WTC11 (cell line): ENCODE data around the gene DCAF11. TPM values are rescaled to one million over a fixed set of nuclear protein-coding genes. Genes with fewer than 3 reads are reported as not detected.

Experiments used
- ATAC-seq: fragments of 200-7000 bp; cut with Tn5 transposase; 2 replicates; pipeline ENCODE4 v1.10.0; 2021; ENCODE audit warnings: mild to moderate bottlenecking, moderate library complexity
- CTCF ChIA-PET: fragments of 300-600 bp; sonication (Branson Sonifier 250); formaldehyde crosslinking; loops from one replicate; lab custom pipeline; 2021; ENCODE audit warnings: antibody characterized with exemption; lab: Charles Lee
- POLR2A ChIA-PET: fragments of 350-600 bp; sonication (Branson Sonifier 250); formaldehyde crosslinking; loops from one replicate; lab custom pipeline; 2021; ENCODE audit warnings: antibody characterized with exemption; lab: Charles Lee
- DNase-seq: peaks from one replicate; pipeline ENCODE4 v3.0.0; 2021; ENCODE audit warnings: low spot score
- H3K27ac Mint-ChIP-seq: 2 replicates; pipeline ENCODE4 v1.8.0; 2021; ENCODE audit warnings: mixed read lengths
- H3K27me3 Mint-ChIP-seq: 2 replicates; pipeline ENCODE4 v1.8.0; 2021; ENCODE audit warnings: low read depth, mild to moderate bottlenecking, moderate library complexity, mixed read lengths
- H3K36me3 Mint-ChIP-seq: 2 replicates; pipeline ENCODE4 v1.8.0; 2021; ENCODE audit warnings: mixed read lengths
- H3K4me1 Mint-ChIP-seq: 2 replicates; pipeline ENCODE4 v1.8.0; 2022; ENCODE audit warnings: mixed read lengths
- H3K4me3 Mint-ChIP-seq: 2 replicates; pipeline ENCODE4 v1.8.0; 2021; ENCODE audit warnings: mild to moderate bottlenecking, moderate library complexity, mixed read lengths
- H3K9me3 Mint-ChIP-seq: 2 replicates; pipeline ENCODE4 v1.8.0; 2021; ENCODE audit warnings: mixed read lengths
- ATF1 ChIP-seq: sonication (generic); formaldehyde crosslinking; IDR thresholded peaks from 2 replicates; pipeline ENCODE4 v1.8.1; 2023; ENCODE audit warnings: mild to moderate bottlenecking, moderate library complexity, missing genetic modification reagents
- CREM ChIP-seq: sonication (generic); formaldehyde crosslinking; IDR thresholded peaks from 2 replicates; pipeline ENCODE4 v1.8.1; 2022; ENCODE audit warnings: mild to moderate bottlenecking, missing genetic modification reagents, moderate library complexity
- EMX1 ChIP-seq: fragments of 250-450 bp; sonication (Bioruptor Pico); IDR thresholded peaks from 2 replicates; pipeline ENCODE4 v1.8.0; 2021; ENCODE audit warnings: mild to moderate bottlenecking
- FOXK1 ChIP-seq: sonication (generic); formaldehyde crosslinking; IDR thresholded peaks from 2 replicates; pipeline ENCODE4 v1.8.0; 2022; ENCODE audit warnings: mild to moderate bottlenecking, moderate library complexity, missing genetic modification reagents
- FOXP1 ChIP-seq: sonication (generic); formaldehyde crosslinking; IDR thresholded peaks from 2 replicates; pipeline ENCODE4 v1.8.0; 2022; ENCODE audit warnings: missing genetic modification reagents, mild to moderate bottlenecking, moderate library complexity, borderline replicate concordance
- HMGXB4 ChIP-seq: sonication (generic); formaldehyde crosslinking; IDR thresholded peaks from 2 replicates; pipeline ENCODE4 v1.8.1; 2023; ENCODE audit warnings: mild to moderate bottlenecking, moderate library complexity, missing genetic modification reagents
- RELA ChIP-seq: sonication (generic); formaldehyde crosslinking; IDR thresholded peaks from 2 replicates; pipeline ENCODE4 v1.8.1; 2022; ENCODE audit warnings: missing genetic modification reagents, mild to moderate bottlenecking, borderline replicate concordance
- TCF7 ChIP-seq: sonication (generic); formaldehyde crosslinking; IDR thresholded peaks from 2 replicates; pipeline ENCODE4 v1.8.0; 2022; ENCODE audit warnings: mild to moderate bottlenecking, low read depth, missing genetic modification reagents, moderate library complexity
- USF1 ChIP-seq: sonication (generic); formaldehyde crosslinking; IDR thresholded peaks from 2 replicates; pipeline ENCODE4 v1.8.0; 2022; ENCODE audit warnings: mild to moderate bottlenecking, missing genetic modification reagents
- USF2 ChIP-seq: sonication (generic); formaldehyde crosslinking; IDR thresholded peaks from 2 replicates; pipeline ENCODE4 v1.8.1; 2023; ENCODE audit warnings: mild to moderate bottlenecking, missing genetic modification reagents, moderate library complexity
- ZBTB21 ChIP-seq: sonication (generic); formaldehyde crosslinking; IDR thresholded peaks from 2 replicates; pipeline ENCODE4 v1.8.1; 2023; ENCODE audit warnings: mild to moderate bottlenecking, missing genetic modification reagents, borderline replicate concordance
- ZNF232 ChIP-seq: sonication (generic); formaldehyde crosslinking; IDR thresholded peaks from 2 replicates; pipeline ENCODE4 v1.8.0; 2022; ENCODE audit warnings: mild to moderate bottlenecking, missing genetic modification reagents
- ZNF396 ChIP-seq: fragments of 250-450 bp; sonication (Bioruptor Pico); IDR thresholded peaks from 2 replicates; pipeline ENCODE4 v1.8.0; 2021; ENCODE audit warnings: mild to moderate bottlenecking, moderate library complexity, borderline replicate concordance
- total RNA-seq: library from RNA; stranded (reverse); gene quantifications from 3 replicates; pipeline ENCODE4 v1.2.3, GENCODE V29; 2021
- TF ChIP-seq, protein P1 (sequence below): fragments of 250-450 bp; sonication (Bioruptor Pico); IDR thresholded peaks from 2 replicates; pipeline ENCODE4 v1.9.0; 2021; ENCODE audit warnings: mild to moderate bottlenecking, borderline replicate concordance
- TF ChIP-seq, protein P2 (sequence below): fragments of 250-450 bp; sonication (Bioruptor Pico); IDR thresholded peaks from 2 replicates; pipeline ENCODE4 v2.1.2; 2022; ENCODE audit warnings: mild to moderate bottlenecking, moderate library complexity
- TF ChIP-seq, protein P3 (sequence below): fragments of 250-450 bp; sonication (Bioruptor Pico); conservative IDR thresholded peaks from 2 replicates; pipeline ENCODE4 v1.9.0; 2021; ENCODE audit warnings: mild to moderate bottlenecking

DCAF11 gene
- total RNA-seq, 1 experiment from 2014 or later = 73.6 TPM

- TF ChIP-seq, protein P1, sequence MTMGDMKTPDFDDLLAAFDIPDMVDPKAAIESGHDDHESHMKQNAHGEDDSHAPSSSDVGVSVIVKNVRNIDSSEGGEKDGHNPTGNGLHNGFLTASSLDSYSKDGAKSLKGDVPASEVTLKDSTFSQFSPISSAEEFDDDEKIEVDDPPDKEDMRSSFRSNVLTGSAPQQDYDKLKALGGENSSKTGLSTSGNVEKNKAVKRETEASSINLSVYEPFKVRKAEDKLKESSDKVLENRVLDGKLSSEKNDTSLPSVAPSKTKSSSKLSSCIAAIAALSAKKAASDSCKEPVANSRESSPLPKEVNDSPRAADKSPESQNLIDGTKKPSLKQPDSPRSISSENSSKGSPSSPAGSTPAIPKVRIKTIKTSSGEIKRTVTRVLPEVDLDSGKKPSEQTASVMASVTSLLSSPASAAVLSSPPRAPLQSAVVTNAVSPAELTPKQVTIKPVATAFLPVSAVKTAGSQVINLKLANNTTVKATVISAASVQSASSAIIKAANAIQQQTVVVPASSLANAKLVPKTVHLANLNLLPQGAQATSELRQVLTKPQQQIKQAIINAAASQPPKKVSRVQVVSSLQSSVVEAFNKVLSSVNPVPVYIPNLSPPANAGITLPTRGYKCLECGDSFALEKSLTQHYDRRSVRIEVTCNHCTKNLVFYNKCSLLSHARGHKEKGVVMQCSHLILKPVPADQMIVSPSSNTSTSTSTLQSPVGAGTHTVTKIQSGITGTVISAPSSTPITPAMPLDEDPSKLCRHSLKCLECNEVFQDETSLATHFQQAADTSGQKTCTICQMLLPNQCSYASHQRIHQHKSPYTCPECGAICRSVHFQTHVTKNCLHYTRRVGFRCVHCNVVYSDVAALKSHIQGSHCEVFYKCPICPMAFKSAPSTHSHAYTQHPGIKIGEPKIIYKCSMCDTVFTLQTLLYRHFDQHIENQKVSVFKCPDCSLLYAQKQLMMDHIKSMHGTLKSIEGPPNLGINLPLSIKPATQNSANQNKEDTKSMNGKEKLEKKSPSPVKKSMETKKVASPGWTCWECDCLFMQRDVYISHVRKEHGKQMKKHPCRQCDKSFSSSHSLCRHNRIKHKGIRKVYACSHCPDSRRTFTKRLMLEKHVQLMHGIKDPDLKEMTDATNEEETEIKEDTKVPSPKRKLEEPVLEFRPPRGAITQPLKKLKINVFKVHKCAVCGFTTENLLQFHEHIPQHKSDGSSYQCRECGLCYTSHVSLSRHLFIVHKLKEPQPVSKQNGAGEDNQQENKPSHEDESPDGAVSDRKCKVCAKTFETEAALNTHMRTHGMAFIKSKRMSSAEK (CRISPR knock-in tag) = 0 out of 2 replicates have a peak, but pooled peaks have one; percentile 56
- TF ChIP-seq ZNF396 (CRISPR knock-in tag) = no peak
- TF ChIP-seq, protein P2, sequence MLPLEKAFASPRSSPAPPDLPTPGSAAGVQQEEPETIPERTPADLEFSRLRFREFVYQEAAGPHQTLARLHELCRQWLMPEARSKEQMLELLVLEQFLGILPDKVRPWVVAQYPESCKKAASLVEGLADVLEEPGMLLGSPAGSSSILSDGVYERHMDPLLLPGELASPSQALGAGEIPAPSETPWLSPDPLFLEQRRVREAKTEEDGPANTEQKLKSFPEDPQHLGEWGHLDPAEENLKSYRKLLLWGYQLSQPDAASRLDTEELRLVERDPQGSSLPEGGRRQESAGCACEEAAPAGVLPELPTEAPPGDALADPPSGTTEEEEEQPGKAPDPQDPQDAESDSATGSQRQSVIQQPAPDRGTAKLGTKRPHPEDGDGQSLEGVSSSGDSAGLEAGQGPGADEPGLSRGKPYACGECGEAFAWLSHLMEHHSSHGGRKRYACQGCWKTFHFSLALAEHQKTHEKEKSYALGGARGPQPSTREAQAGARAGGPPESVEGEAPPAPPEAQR (CRISPR knock-in tag) = no peak
Observed at GRCh38 chr14:24093901-24094840, 20.4 kb upstream of the DCAF11 start, which contains the start of gene PCK2 (continued).

DNA sequence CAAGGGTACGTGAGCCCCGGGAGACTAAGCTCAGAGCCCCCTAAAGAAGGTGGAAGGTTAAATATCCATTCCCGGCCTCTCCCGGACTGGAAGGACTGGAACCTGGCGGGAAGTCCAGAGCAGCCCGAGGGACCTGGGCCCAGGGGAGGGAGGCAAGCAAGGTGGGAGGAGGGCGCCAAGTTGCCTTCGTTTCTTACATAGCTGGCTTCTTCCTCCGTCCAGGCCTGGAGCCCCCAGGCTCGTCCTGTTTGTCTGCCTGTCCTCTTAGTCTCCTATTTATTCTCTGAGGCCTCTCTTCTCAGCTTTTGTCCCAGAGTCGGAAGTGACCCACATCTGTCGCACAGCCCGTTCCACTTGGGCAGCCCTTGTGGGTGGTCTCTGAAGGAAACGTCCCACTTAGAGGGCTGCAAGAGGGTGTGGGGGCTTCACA lies 19.7 kb upstream of the DCAF11 start:
- H3K36me3 Mint-ChIP-seq = peaks cover 16% of the 10 kb centered on the region
- H3K9me3 Mint-ChIP-seq = no peaks in the 10 kb centered on the region
- ATAC-seq = no peak
- POLR2A ChIA-PET = interaction anchor here (0.6 to 6.5 kb wide), 12 partner anchors 9 to 119 kb away, joined by 3 to 67 read pairs (median 13); partner anchors contain the start of genes CARMIL3, CHMP4A, DCAF11 and EMC9
- DNase-seq = no peak
- peaks cover 27% of the 10 kb centered on the region for H3K4me1 Mint-ChIP-seq
- TF ChIP-seq EMX1 (CRISPR knock-in tag) = 0 out of 2 replicates have a peak, but pooled peaks have one; percentile 9
- TF ChIP-seq, protein P3, sequence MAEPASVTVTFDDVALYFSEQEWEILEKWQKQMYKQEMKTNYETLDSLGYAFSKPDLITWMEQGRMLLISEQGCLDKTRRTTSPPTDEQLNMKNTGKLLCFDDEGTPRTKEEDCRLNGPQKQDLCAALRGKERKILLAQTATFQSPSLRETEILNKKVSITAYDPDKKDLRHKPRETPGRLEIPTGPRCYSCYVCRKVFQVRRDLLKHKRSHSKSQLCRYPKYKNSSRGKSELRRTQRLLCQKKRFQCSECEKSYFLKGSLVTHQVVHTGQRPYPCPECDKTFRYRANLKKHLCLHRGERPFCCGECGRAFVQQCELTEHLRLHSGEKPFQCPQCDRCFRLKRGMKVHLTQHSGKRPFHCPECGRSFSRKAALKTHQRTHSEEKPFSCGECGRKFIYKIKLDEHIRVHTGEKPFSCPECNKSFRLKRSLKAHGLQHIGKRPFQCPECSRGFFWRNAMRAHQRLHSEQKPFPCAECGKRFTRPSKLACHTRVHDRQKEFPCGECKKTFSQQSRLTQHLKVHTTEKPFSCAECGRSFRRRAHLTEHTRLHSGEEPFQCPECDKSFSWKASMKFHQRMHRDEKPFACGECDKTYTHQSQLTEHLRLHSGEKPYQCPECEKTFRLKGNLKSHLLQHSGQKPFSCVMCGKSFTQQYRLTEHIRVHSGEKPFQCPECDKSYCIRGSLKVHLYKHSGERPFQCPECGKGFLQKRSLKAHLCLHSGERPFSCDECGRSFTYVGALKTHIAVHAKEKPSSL (CRISPR knock-in tag) = no peak
- H3K27me3 Mint-ChIP-seq = peaks cover 10% of the 10 kb centered on the region
- CTCF ChIA-PET = interaction anchor here (0.9 to 11.7 kb wide), 12 partner anchors 14 to 613 kb away, joined by 3 to 320 read pairs (median 6); partner anchors contain the start of genes CARMIL3, DCAF11, NRL and PSME1
- H3K4me3 Mint-ChIP-seq = peak overlapping the region; percentile 98
- H3K27ac Mint-ChIP-seq = peak overlapping the region; percentile 97

GRCh38 chr14:24095271-24096068 lies 19.1 kb upstream of the DCAF11 start:
- Mint-ChIP-seq H3K36me3 (peaks cover 22% of the 10 kb centered on the region), H3K4me3 (peak overlapping the region; percentile 98), H3K27ac (peak overlapping the region; percentile 97), H3K27me3 (peaks cover 10% of the 10 kb centered on the region), H3K9me3 (no peaks in the 10 kb centered on the region), H3K4me1 (peaks cover 25% of the 10 kb centered on the region)
- ATAC-seq (peak; percentile 12), DNase-seq (peak; percentile 71)
- POLR2A ChIA-PET = interaction anchor here (0.7 to 6.5 kb wide), 10 partner anchors 9 to 65 kb away, joined by 3 to 67 read pairs (median 18); partner anchors contain the start of genes CARMIL3, DCAF11, EMC9 and IRF9
- CTCF ChIA-PET = interaction anchor here (0.7 to 11.7 kb wide), 9 partner anchors 14 to 487 kb away, joined by 3 to 320 read pairs (median 15); partner anchors contain the start of genes CARMIL3, DCAF11, NRL and TINF2
- TF ChIP-seq FOXK1 (CRISPR knock-in tag) (peak; percentile 43; the same call in 1 of the 2 replicates), FOXP1 (CRISPR knock-in tag) (peak; percentile 57; the same call in 1 of the 2 replicates), USF2 (peak; percentile 93), EMX1 (CRISPR knock-in tag) (peak; percentile 83; the same call in 1 of the 2 replicates), TCF7 (CRISPR knock-in tag) (no peak), ATF1 (no peak), CREM (CRISPR knock-in tag) (no peak), USF1 (CRISPR knock-in tag) (peak; percentile 94), RELA (no peak), ZBTB21 (CRISPR knock-in tag) (0 out of 2 replicates have a peak, but pooled peaks have one; percentile 46), HMGXB4 (CRISPR knock-in tag) (0 out of 2 replicates have a peak, but pooled peaks have one; percentile 12), ZNF232 (CRISPR knock-in tag) (peak; percentile 34; the same call in 1 of the 2 replicates)
